H9 (cell line): ENCODE measurements around the gene TGFBR2. TPM values are rescaled to one million over a fixed set of nuclear protein-coding genes. Genes with fewer than 3 reads are reported as not detected.

Experiments
- DNase-seq: peaks from one replicate; pipeline ENCODE4 v3.0.0-alpha.2; 2017
- H2AFZ ChIP-seq: one replicate; pipeline ENCODE4 v1.6.1; 2013; ENCODE audit warnings: mild to moderate bottlenecking, low read length, control low read depth, moderate library complexity
- H2AK5ac ChIP-seq: 2 replicates; pipeline ENCODE4 v1.6.1; 2013; ENCODE audit warnings: low read length, control low read depth, mixed read lengths; ENCODE audit not compliant: insufficient read length
- H2BK120ac ChIP-seq: one replicate; pipeline ENCODE4 v1.6.1; 2013; ENCODE audit warnings: low read depth, mild to moderate bottlenecking, low read length, control low read depth, inconsistent platforms; ENCODE audit not compliant: poor library complexity, severe bottlenecking
- H2BK12ac ChIP-seq: 2 replicates; pipeline ENCODE4 v1.6.1; 2013; ENCODE audit warnings: low read length, control low read depth, mixed read lengths, low read depth; ENCODE audit not compliant: insufficient read length
- H2BK15ac ChIP-seq: 2 replicates; pipeline ENCODE4 v1.6.1; 2013; ENCODE audit warnings: low read depth, low read length, control low read depth
- H2BK20ac ChIP-seq: one replicate; pipeline ENCODE4 v1.6.1; 2013; ENCODE audit warnings: low read depth, mild to moderate bottlenecking, low read length, control low read depth, inconsistent platforms; ENCODE audit not compliant: poor library complexity, severe bottlenecking
- H2BK5ac ChIP-seq: 2 replicates; pipeline ENCODE4 v1.6.1; 2013; ENCODE audit warnings: low read length, control low read depth, mixed read lengths; ENCODE audit not compliant: insufficient read length
- H3K14ac ChIP-seq: 2 replicates; pipeline ENCODE4 v1.6.1; 2013; ENCODE audit warnings: low read length, control low read depth; ENCODE audit not compliant: insufficient read depth
- H3K18ac ChIP-seq: 2 replicates; pipeline ENCODE4 v1.6.1; 2013; ENCODE audit warnings: low read depth, mild to moderate bottlenecking, mixed read lengths, low read length, control low read depth; ENCODE audit not compliant: insufficient read length
- H3K23ac ChIP-seq: 2 replicates; pipeline ENCODE4 v1.6.1; 2013; ENCODE audit warnings: low read length, control low read depth, mixed read lengths, low read depth; ENCODE audit not compliant: insufficient read length
- H3K23me2 ChIP-seq: 2 replicates; pipeline ENCODE4 v1.6.1; 2013; ENCODE audit warnings: low read depth, mild to moderate bottlenecking, mixed read lengths, low read length, control low read depth; ENCODE audit not compliant: insufficient read length, poor library complexity, severe bottlenecking
- H3K27ac ChIP-seq: 2 replicates; pipeline ENCODE4 v1.5.1; 2013; ENCODE audit warnings: low read length, control low read depth, mixed read lengths, low read depth; ENCODE audit not compliant: insufficient read length
- H3K27me3 ChIP-seq: 2 replicates; pipeline ENCODE4 v1.6.1; 2013; ENCODE audit warnings: low read length, control low read depth, inconsistent platforms; ENCODE audit not compliant: insufficient read depth
- H3K4ac ChIP-seq: 2 replicates; pipeline ENCODE4 v1.6.1; 2013; ENCODE audit warnings: low read depth, mild to moderate bottlenecking, control low read depth, inconsistent platforms, low read length, moderate library complexity
- H3K4me1 ChIP-seq: 2 replicates; pipeline ENCODE4 v1.6.1; 2013; ENCODE audit warnings: low read length, control low read depth, inconsistent platforms; ENCODE audit not compliant: insufficient read depth
- H3K4me2 ChIP-seq: 2 replicates; pipeline ENCODE4 v1.6.1; 2013; ENCODE audit warnings: low read length, control low read depth, mixed read lengths; ENCODE audit not compliant: insufficient read length, insufficient read depth
- H3K56ac ChIP-seq: 2 replicates; pipeline ENCODE4 v1.6.1; 2013; ENCODE audit warnings: low read depth, mild to moderate bottlenecking, mixed read lengths, low read length, control low read depth; ENCODE audit not compliant: insufficient read length
- H3K79me1 ChIP-seq: 2 replicates; pipeline ENCODE4 v1.6.1; 2013; ENCODE audit warnings: low read depth, mild to moderate bottlenecking, moderate library complexity, low read length, control low read depth, inconsistent platforms; ENCODE audit not compliant: insufficient read depth, poor library complexity, severe bottlenecking
- H3K79me2 ChIP-seq: 2 replicates; pipeline ENCODE4 v1.6.1; 2013; ENCODE audit warnings: low read length, control low read depth, inconsistent platforms; ENCODE audit not compliant: insufficient read depth
- H3K9ac ChIP-seq: 2 replicates; pipeline ENCODE4 v1.6.1; 2013; ENCODE audit warnings: low read length, control low read depth, mixed read lengths; ENCODE audit not compliant: insufficient read length; ENCODE audit errors: extremely low read depth
- H3K9me3 ChIP-seq: one replicate; pipeline ENCODE4 v1.6.1; 2013; ENCODE audit warnings: low read depth, low read length, inconsistent platforms; ENCODE audit not compliant: control insufficient read depth
- H3T11ph ChIP-seq: one replicate; pipeline ENCODE4 v1.6.1; 2013; ENCODE audit warnings: mild to moderate bottlenecking, low read length, control low read depth, inconsistent platforms
- H4K20me1 ChIP-seq: one replicate; pipeline ENCODE4 v1.6.1; 2013; ENCODE audit not compliant: control insufficient read depth, insufficient read length, insufficient read depth
- H4K5ac ChIP-seq: 2 replicates; pipeline ENCODE4 v1.6.1; 2013; ENCODE audit warnings: low read depth, mild to moderate bottlenecking, mixed read lengths, low read length, control low read depth; ENCODE audit not compliant: insufficient read length
- H4K8ac ChIP-seq: replicated peaks from 2 replicates; pipeline ENCODE4 v1.6.1; 2013; ENCODE audit warnings: low read length, control low read depth, mixed read lengths, low read depth; ENCODE audit not compliant: insufficient read length
- H4K91ac ChIP-seq: 2 replicates; pipeline ENCODE4 v1.6.1; 2013; ENCODE audit warnings: low read depth, mild to moderate bottlenecking, moderate library complexity, mixed read lengths, low read length, control low read depth; ENCODE audit not compliant: insufficient read length
- H3K27ac Mint-ChIP-seq, 3 experiments: 2 replicates in 2 of 3; 3 replicates in 1 of 3; pipeline ENCODE4 v1.8.0; 2020 to 2021; ENCODE audit warnings: mixed read lengths in 3 of 3, mild to moderate bottlenecking in 1 of 3, moderate library complexity in 1 of 3
- H3K27me3 Mint-ChIP-seq: 2 replicates; pipeline ENCODE4 v1.8.0; 2021; ENCODE audit warnings: low read depth, mild to moderate bottlenecking, moderate library complexity, mixed read lengths
- H3K36me3 Mint-ChIP-seq, 3 experiments: 2 replicates in 2 of 3; 3 replicates in 1 of 3; pipeline ENCODE4 v1.8.0; 2020 to 2021; ENCODE audit warnings: low read depth in 3 of 3, mixed read lengths in 3 of 3; ENCODE audit not compliant: insufficient read depth in 1 of 3
- H3K4me1 Mint-ChIP-seq, 2 experiments: 2 replicates each; pipeline ENCODE4 v1.8.0; 2020; ENCODE audit warnings: mixed read lengths in 2 of 2
- H3K4me3 Mint-ChIP-seq, 2 experiments: 2 replicates in 1 of 2; 3 replicates in 1 of 2; pipeline ENCODE4 v1.8.0; 2020 to 2021; ENCODE audit warnings: mild to moderate bottlenecking in 2 of 2, mixed read lengths in 2 of 2, moderate library complexity in 1 of 2
- H3K9me3 Mint-ChIP-seq, 2 experiments: 2 replicates in 1 of 2; 3 replicates in 1 of 2; pipeline ENCODE4 v1.8.0; 2020; ENCODE audit warnings: mild to moderate bottlenecking in 2 of 2, mixed read lengths in 2 of 2, moderate library complexity in 1 of 2
- CTCF ChIP-seq: fragments of 200-600 bp; sonication (generic); conservative IDR thresholded peaks from 3 replicates; pipeline ENCODE4 v1.8.0; 2021; ENCODE audit warnings: antibody characterized with exemption, mild to moderate bottlenecking
- WGBS: extraction: QIAGEN DNeasy Blood & Tissue Kit; methylation state at CpG from one replicate; pipeline ENCODE4 v1.1.7; 2013; ENCODE audit warnings: missing lambda C conversion rate, low lambda C conversion rate, mixed read lengths; ENCODE audit not compliant: insufficient read length; ENCODE audit errors: extremely low coverage; 5-methylcytosine and 5-hydroxymethylcytosine counted together
- total RNA-seq: library from RNA; stranded (reverse); gene quantifications from 2 replicates; pipeline ENCODE4 v1.2.1, GENCODE V29; 2021

The TGFBR2 gene
- total RNA-seq, 1 experiment from 2014 or later = 10.6 TPM

- H3K9ac ChIP-seq = no peak overlapping the region
- Mint-ChIP-seq H3K4me1 (peaks cover 21 to 23% of the 10 kb centered on the region in 2 experiments), H3K27me3 (no peaks in the 10 kb centered on the region), H3K9me3 (no peaks in the 10 kb centered on the region), H3K4me3 (no peak overlapping the region), H3K27ac (no peak overlapping the region), H3K36me3 (peaks cover 0 to 4% (median 0%) of the 10 kb centered on the region in 3 experiments; a peak in 2 of 7 replicates)
- no peak overlapping the region for H3K18ac ChIP-seq
- H2BK20ac ChIP-seq = no peak overlapping the region
- no peaks in the 10 kb centered on the region for H3K79me1 ChIP-seq
- no peak overlapping the region for H2AK5ac ChIP-seq
- DNase-seq = no peak
- no peak overlapping the region for H3K27ac ChIP-seq
- H3K4ac ChIP-seq = no peak overlapping the region
- H3K23ac ChIP-seq = no peak overlapping the region
- H4K91ac ChIP-seq = no peak overlapping the region
- no peak overlapping the region for H2BK5ac ChIP-seq
- no peak overlapping the region for H2BK120ac ChIP-seq
- no peak overlapping the region for H3K4me2 ChIP-seq
- H4K5ac ChIP-seq = no peak overlapping the region
- no peak overlapping the region for H2BK12ac ChIP-seq
- H3K56ac ChIP-seq = no peak overlapping the region
- H3K14ac ChIP-seq = no peak overlapping the region
- no CpG with 5 or more reads among the region's 4 CpGs for WGBS
- H3K27me3 ChIP-seq = no peaks in the 10 kb centered on the region
- no peaks in the 10 kb centered on the region for H4K20me1 ChIP-seq
- no peaks in the 10 kb centered on the region for H3K9me3 ChIP-seq
- no peak overlapping the region for H3T11ph ChIP-seq
- no peaks in the 10 kb centered on the region for H3K23me2 ChIP-seq
- H2BK15ac ChIP-seq = no peak overlapping the region
- H3K4me1 ChIP-seq = peaks cover 5% of the 10 kb centered on the region; the same call in 1 of the 2 replicates
- H3K79me2 ChIP-seq = peaks cover 18% of the 10 kb centered on the region; the same call in 1 of the 2 replicates
- TF ChIP-seq CTCF = no peak
- no peak overlapping the region for H4K8ac ChIP-seq
- H2AFZ ChIP-seq = no peak overlapping the region
Observed at GRCh38 chr3:30638685-30639412, 32.4 kb downstream of the TGFBR2 start.
